DOHH2 (cell line): ENCODE data around the gene SUN3.

Experiments
- EZH2phosphoT487 ChIP-seq: fragments of 200-600 bp; sonication (generic); IDR thresholded peaks from 2 replicates; pipeline ENCODE4 v1.6.1; 2017; ENCODE audit warnings: borderline replicate concordance, mild to moderate bottlenecking, antibody characterized with exemption, low read length, moderate library complexity, mixed read lengths
- TF ChIP-seq, protein P1 (sequence below): fragments of 200-600 bp; sonication (generic); IDR thresholded peaks from one replicate; pipeline ENCODE4 v1.5.1; 2014; ENCODE audit warnings: antibody characterized with exemption, mild to moderate bottlenecking, low read depth, low read length; ENCODE audit not compliant: poor library complexity, severe bottlenecking

- TF ChIP-seq, protein P1, sequence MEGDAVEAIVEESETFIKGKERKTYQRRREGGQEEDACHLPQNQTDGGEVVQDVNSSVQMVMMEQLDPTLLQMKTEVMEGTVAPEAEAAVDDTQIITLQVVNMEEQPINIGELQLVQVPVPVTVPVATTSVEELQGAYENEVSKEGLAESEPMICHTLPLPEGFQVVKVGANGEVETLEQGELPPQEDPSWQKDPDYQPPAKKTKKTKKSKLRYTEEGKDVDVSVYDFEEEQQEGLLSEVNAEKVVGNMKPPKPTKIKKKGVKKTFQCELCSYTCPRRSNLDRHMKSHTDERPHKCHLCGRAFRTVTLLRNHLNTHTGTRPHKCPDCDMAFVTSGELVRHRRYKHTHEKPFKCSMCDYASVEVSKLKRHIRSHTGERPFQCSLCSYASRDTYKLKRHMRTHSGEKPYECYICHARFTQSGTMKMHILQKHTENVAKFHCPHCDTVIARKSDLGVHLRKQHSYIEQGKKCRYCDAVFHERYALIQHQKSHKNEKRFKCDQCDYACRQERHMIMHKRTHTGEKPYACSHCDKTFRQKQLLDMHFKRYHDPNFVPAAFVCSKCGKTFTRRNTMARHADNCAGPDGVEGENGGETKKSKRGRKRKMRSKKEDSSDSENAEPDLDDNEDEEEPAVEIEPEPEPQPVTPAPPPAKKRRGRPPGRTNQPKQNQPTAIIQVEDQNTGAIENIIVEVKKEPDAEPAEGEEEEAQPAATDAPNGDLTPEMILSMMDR: no peak
- TF ChIP-seq EZH2phosphoT487: no peak
These were observed 87.6 kb downstream of the SUN3 start for GRCh38 chr7:47941136-47941844.
